H9 (cell line): Measurements from ENCODE around the gene IGLL1. TPM values are rescaled to one million over a fixed set of nuclear protein-coding genes. Genes with fewer than 3 reads are reported as not detected.

Experiments used
- DNase-seq: peaks from one replicate; pipeline ENCODE4 v3.0.0-alpha.2; 2017
- H2AFZ ChIP-seq: one replicate; pipeline ENCODE4 v1.6.1; 2013; ENCODE audit warnings: mild to moderate bottlenecking, low read length, control low read depth, moderate library complexity
- H2AK5ac ChIP-seq: 2 replicates; pipeline ENCODE4 v1.6.1; 2013; ENCODE audit warnings: low read length, control low read depth, mixed read lengths; ENCODE audit not compliant: insufficient read length
- H2BK120ac ChIP-seq: one replicate; pipeline ENCODE4 v1.6.1; 2013; ENCODE audit warnings: low read depth, mild to moderate bottlenecking, low read length, control low read depth, inconsistent platforms; ENCODE audit not compliant: poor library complexity, severe bottlenecking
- H2BK12ac ChIP-seq: 2 replicates; pipeline ENCODE4 v1.6.1; 2013; ENCODE audit warnings: low read length, control low read depth, mixed read lengths, low read depth; ENCODE audit not compliant: insufficient read length
- H2BK15ac ChIP-seq: 2 replicates; pipeline ENCODE4 v1.6.1; 2013; ENCODE audit warnings: low read depth, low read length, control low read depth
- H2BK20ac ChIP-seq: one replicate; pipeline ENCODE4 v1.6.1; 2013; ENCODE audit warnings: low read depth, mild to moderate bottlenecking, low read length, control low read depth, inconsistent platforms; ENCODE audit not compliant: poor library complexity, severe bottlenecking
- H2BK5ac ChIP-seq: 2 replicates; pipeline ENCODE4 v1.6.1; 2013; ENCODE audit warnings: low read length, control low read depth, mixed read lengths; ENCODE audit not compliant: insufficient read length
- H3K14ac ChIP-seq: 2 replicates; pipeline ENCODE4 v1.6.1; 2013; ENCODE audit warnings: low read length, control low read depth; ENCODE audit not compliant: insufficient read depth
- H3K18ac ChIP-seq: 2 replicates; pipeline ENCODE4 v1.6.1; 2013; ENCODE audit warnings: low read depth, mild to moderate bottlenecking, mixed read lengths, low read length, control low read depth; ENCODE audit not compliant: insufficient read length
- H3K23ac ChIP-seq: 2 replicates; pipeline ENCODE4 v1.6.1; 2013; ENCODE audit warnings: low read length, control low read depth, mixed read lengths, low read depth; ENCODE audit not compliant: insufficient read length
- H3K23me2 ChIP-seq: 2 replicates; pipeline ENCODE4 v1.6.1; 2013; ENCODE audit warnings: low read depth, mild to moderate bottlenecking, mixed read lengths, low read length, control low read depth; ENCODE audit not compliant: insufficient read length, poor library complexity, severe bottlenecking
- H3K27ac ChIP-seq: 2 replicates; pipeline ENCODE4 v1.5.1; 2013; ENCODE audit warnings: low read length, control low read depth, mixed read lengths, low read depth; ENCODE audit not compliant: insufficient read length
- H3K27me3 ChIP-seq: 2 replicates; pipeline ENCODE4 v1.6.1; 2013; ENCODE audit warnings: low read length, control low read depth, inconsistent platforms; ENCODE audit not compliant: insufficient read depth
- H3K4ac ChIP-seq: 2 replicates; pipeline ENCODE4 v1.6.1; 2013; ENCODE audit warnings: low read depth, mild to moderate bottlenecking, control low read depth, inconsistent platforms, low read length, moderate library complexity
- H3K4me1 ChIP-seq: 2 replicates; pipeline ENCODE4 v1.6.1; 2013; ENCODE audit warnings: low read length, control low read depth, inconsistent platforms; ENCODE audit not compliant: insufficient read depth
- H3K4me2 ChIP-seq: 2 replicates; pipeline ENCODE4 v1.6.1; 2013; ENCODE audit warnings: low read length, control low read depth, mixed read lengths; ENCODE audit not compliant: insufficient read length, insufficient read depth
- H3K56ac ChIP-seq: 2 replicates; pipeline ENCODE4 v1.6.1; 2013; ENCODE audit warnings: low read depth, mild to moderate bottlenecking, mixed read lengths, low read length, control low read depth; ENCODE audit not compliant: insufficient read length
- H3K79me1 ChIP-seq: 2 replicates; pipeline ENCODE4 v1.6.1; 2013; ENCODE audit warnings: low read depth, mild to moderate bottlenecking, moderate library complexity, low read length, control low read depth, inconsistent platforms; ENCODE audit not compliant: insufficient read depth, poor library complexity, severe bottlenecking
- H3K79me2 ChIP-seq: 2 replicates; pipeline ENCODE4 v1.6.1; 2013; ENCODE audit warnings: low read length, control low read depth, inconsistent platforms; ENCODE audit not compliant: insufficient read depth
- H3K9ac ChIP-seq: 2 replicates; pipeline ENCODE4 v1.6.1; 2013; ENCODE audit warnings: low read length, control low read depth, mixed read lengths; ENCODE audit not compliant: insufficient read length; ENCODE audit errors: extremely low read depth
- H3K9me3 ChIP-seq: one replicate; pipeline ENCODE4 v1.6.1; 2013; ENCODE audit warnings: low read depth, low read length, inconsistent platforms; ENCODE audit not compliant: control insufficient read depth
- H3T11ph ChIP-seq: one replicate; pipeline ENCODE4 v1.6.1; 2013; ENCODE audit warnings: mild to moderate bottlenecking, low read length, control low read depth, inconsistent platforms
- H4K20me1 ChIP-seq: one replicate; pipeline ENCODE4 v1.6.1; 2013; ENCODE audit not compliant: control insufficient read depth, insufficient read length, insufficient read depth
- H4K5ac ChIP-seq: 2 replicates; pipeline ENCODE4 v1.6.1; 2013; ENCODE audit warnings: low read depth, mild to moderate bottlenecking, mixed read lengths, low read length, control low read depth; ENCODE audit not compliant: insufficient read length
- H4K8ac ChIP-seq: replicated peaks from 2 replicates; pipeline ENCODE4 v1.6.1; 2013; ENCODE audit warnings: low read length, control low read depth, mixed read lengths, low read depth; ENCODE audit not compliant: insufficient read length
- H4K91ac ChIP-seq: 2 replicates; pipeline ENCODE4 v1.6.1; 2013; ENCODE audit warnings: low read depth, mild to moderate bottlenecking, moderate library complexity, mixed read lengths, low read length, control low read depth; ENCODE audit not compliant: insufficient read length
- H3K27ac Mint-ChIP-seq, 3 experiments: 2 replicates in 2 of 3; 3 replicates in 1 of 3; pipeline ENCODE4 v1.8.0; 2020 to 2021; ENCODE audit warnings: mixed read lengths in 3 of 3, mild to moderate bottlenecking in 1 of 3, moderate library complexity in 1 of 3
- H3K27me3 Mint-ChIP-seq: 2 replicates; pipeline ENCODE4 v1.8.0; 2021; ENCODE audit warnings: low read depth, mild to moderate bottlenecking, moderate library complexity, mixed read lengths
- H3K36me3 Mint-ChIP-seq, 3 experiments: 2 replicates in 2 of 3; 3 replicates in 1 of 3; pipeline ENCODE4 v1.8.0; 2020 to 2021; ENCODE audit warnings: low read depth in 3 of 3, mixed read lengths in 3 of 3; ENCODE audit not compliant: insufficient read depth in 1 of 3
- H3K4me1 Mint-ChIP-seq, 2 experiments: 2 replicates each; pipeline ENCODE4 v1.8.0; 2020; ENCODE audit warnings: mixed read lengths in 2 of 2
- H3K4me3 Mint-ChIP-seq, 2 experiments: 2 replicates in 1 of 2; 3 replicates in 1 of 2; pipeline ENCODE4 v1.8.0; 2020 to 2021; ENCODE audit warnings: mild to moderate bottlenecking in 2 of 2, mixed read lengths in 2 of 2, moderate library complexity in 1 of 2
- H3K9me3 Mint-ChIP-seq, 2 experiments: 2 replicates in 1 of 2; 3 replicates in 1 of 2; pipeline ENCODE4 v1.8.0; 2020; ENCODE audit warnings: mild to moderate bottlenecking in 2 of 2, mixed read lengths in 2 of 2, moderate library complexity in 1 of 2
- CTCF ChIP-seq: fragments of 200-600 bp; sonication (generic); conservative IDR thresholded peaks from 3 replicates; pipeline ENCODE4 v1.8.0; 2021; ENCODE audit warnings: antibody characterized with exemption, mild to moderate bottlenecking
- WGBS: extraction: QIAGEN DNeasy Blood & Tissue Kit; methylation state at CpG from one replicate; pipeline ENCODE4 v1.1.7; 2013; ENCODE audit warnings: missing lambda C conversion rate, low lambda C conversion rate, mixed read lengths; ENCODE audit not compliant: insufficient read length; ENCODE audit errors: extremely low coverage; 5-methylcytosine and 5-hydroxymethylcytosine counted together
- total RNA-seq: library from RNA; stranded (reverse); gene quantifications from 2 replicates; pipeline ENCODE4 v1.2.1, GENCODE V29; 2021

The IGLL1 gene
- total RNA-seq, 1 experiment from 2014 or later = not detected

GRCh38 chr22:23565305-23565914 lies 14.7 kb downstream of the IGLL1 start:
- H2BK15ac ChIP-seq = no peak overlapping the region
- WGBS = no CpG with 5 or more reads among the region's 11 CpGs
- no peak overlapping the region for H2AFZ ChIP-seq
- H2BK5ac ChIP-seq = no peak overlapping the region
- Mint-ChIP-seq H3K36me3 (no peaks in the 10 kb centered on the region), H3K4me3 (peak overlapping the region; percentile 68 to 89), H3K27me3 (peaks cover 88% of the 10 kb centered on the region), H3K9me3 (no peaks in the 10 kb centered on the region), H3K27ac (peak overlapping the region in 1 of 3 experiments; percentile 59; a peak in 1 of 7 replicates), H3K4me1 (peaks cover 14% of the 10 kb centered on the region in 2 experiments)
- no peak overlapping the region for H4K91ac ChIP-seq
- H3K9me3 ChIP-seq = no peaks in the 10 kb centered on the region
- no peaks in the 10 kb centered on the region for H3K79me2 ChIP-seq
- H2AK5ac ChIP-seq = no peak overlapping the region
- H3K9ac ChIP-seq = no peak overlapping the region
- peaks cover 10% of the 10 kb centered on the region for H3K23me2 ChIP-seq
- peak overlapping the region; percentile 63 for H3K4me2 ChIP-seq
- no peaks in the 10 kb centered on the region for H3K79me1 ChIP-seq
- no peak overlapping the region for H3K4ac ChIP-seq
- H2BK20ac ChIP-seq = no peak overlapping the region
- no peak overlapping the region for H3K27ac ChIP-seq
- H3K18ac ChIP-seq = no peak overlapping the region
- no peak overlapping the region for H4K5ac ChIP-seq
- no peaks in the 10 kb centered on the region for H4K20me1 ChIP-seq
- H4K8ac ChIP-seq = no peak overlapping the region
- peak; percentile 65 for DNase-seq
- H3K4me1 ChIP-seq = no peaks in the 10 kb centered on the region; the same call in 1 of the 2 replicates
- TF ChIP-seq CTCF = peak; percentile 49; the same call in 2 of the 3 replicates
- peaks cover 7% of the 10 kb centered on the region; the same call in 1 of the 2 replicates for H3K27me3 ChIP-seq
- no peak overlapping the region for H2BK12ac ChIP-seq
- H2BK120ac ChIP-seq = no peak overlapping the region
- no peak overlapping the region for H3K56ac ChIP-seq
- H3K14ac ChIP-seq = no peak overlapping the region
- H3T11ph ChIP-seq = no peak overlapping the region
- no peak overlapping the region for H3K23ac ChIP-seq
